ENCODE measurements around the gene SNAI1.
A peak's percentile ranks its signal among the peaks of the same experiment; 100 is the strongest.
"Not testable (repeated sequence)": the region's sequence is repeated elsewhere in the genome, so short reads cannot be mapped to it uniquely, and the experiment has no call there.

SNAI1 gene

DNA sequence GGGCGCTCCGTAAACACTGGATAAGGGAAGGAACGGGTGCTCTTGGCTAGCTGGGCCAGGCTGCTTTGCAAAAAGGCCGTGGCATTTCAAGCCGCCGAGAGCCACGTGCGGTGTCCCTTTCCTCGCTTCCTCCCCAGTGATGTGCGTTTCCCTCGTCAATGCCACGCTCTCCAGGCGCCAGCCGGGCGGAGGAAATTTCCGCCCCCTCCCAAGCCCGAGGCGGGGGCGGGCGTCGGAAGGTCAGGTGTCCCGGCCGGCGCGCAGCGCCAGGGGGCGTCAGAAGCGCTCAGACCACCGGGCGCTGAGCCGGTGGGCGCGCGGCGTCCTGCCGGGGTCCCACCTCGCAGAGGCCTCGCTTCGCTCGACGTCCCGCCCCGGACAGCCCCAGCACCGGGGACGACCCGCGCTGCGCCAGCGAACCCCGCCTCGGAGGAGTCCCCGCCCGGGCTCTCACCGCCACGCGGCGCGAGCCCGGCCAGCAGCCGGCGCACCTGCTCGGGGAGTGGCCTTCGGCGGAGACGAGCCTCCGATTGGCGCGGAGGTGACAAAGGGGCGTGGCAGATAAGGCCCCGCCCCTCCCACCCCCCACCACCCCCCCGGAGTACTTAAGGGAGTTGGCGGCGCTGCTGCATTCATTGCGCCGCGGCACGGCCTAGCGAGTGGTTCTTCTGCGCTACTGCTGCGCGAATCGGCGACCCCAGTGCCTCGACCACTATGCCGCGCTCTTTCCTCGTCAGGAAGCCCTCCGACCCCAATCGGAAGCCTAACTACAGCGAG lies at the start of gene SNAI1:
TSS of gene SNAI1 (plus strand) at position 635 of the 777 bp plus-strand sequence. CDS start at position 715, 80 bp downstream.
- no peak for FAIRE-seq
- DNase-seq (ENCODE audit: low spot score): peak; percentile 100

DNA sequence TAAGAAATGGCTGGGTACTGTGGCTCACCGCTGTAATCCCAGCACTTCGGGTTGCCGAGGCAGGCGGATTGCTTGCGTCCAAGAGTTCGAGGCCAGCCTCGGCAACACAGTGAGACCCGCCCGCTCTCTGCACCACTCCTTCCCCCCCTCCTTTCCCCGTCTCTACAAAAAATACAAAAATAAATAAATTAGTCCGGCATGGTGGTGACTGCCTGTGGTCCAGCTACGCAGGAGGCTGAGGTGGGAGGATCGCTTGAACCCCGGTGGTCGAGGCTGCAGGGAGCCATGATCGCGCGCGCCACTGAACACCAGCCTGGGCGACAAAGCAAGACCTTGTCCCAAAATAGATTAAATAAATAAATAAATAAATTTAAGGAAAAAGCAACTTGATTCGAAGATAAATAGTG lies 47.0 kb upstream of the SNAI1 start:
- DNase-seq (ENCODE audit: low spot score) (no peak), FAIRE-seq (no peak)

DNA sequence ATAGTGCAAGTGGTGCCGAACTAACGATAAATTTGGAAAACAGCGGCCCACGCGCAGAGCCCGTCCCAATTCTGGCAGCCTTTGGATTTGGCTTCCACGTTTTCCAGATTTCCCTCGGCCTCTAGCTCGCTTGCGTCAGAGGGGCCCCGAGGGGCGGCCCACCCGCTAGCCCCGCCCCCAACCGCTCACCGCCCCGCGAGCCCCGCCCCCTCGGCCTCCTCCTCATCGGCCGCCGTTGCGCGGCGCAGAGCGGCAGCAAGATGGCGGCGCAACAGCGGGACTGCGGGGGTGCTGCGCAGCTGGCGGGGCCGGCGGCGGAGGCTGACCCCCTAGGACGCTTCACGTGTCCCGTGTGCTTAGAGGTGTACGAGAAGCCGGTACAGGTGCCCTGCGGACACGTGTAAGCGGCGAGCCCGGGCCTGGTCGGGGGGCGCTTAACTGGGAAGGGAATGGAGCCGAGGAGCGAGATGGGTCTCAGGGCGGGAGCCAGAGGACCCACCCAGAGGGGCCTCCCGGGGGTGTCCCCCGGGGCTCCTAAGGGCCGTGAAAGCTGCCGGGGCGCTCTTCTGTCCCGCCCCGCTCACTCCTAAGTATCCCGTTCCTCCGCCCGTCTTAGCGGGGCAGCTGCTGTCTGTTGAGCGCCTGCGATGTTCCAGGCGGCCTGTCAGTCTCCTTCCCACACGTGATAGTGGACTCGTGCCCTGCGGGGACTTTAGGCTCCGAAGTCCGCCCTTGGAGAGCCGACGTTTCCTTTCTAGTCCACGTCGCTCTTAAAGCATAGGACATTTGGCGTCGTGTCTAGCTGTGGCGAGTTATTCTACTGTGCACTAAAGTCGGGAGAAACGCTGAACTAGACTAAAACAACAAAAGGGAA lies 46.4 kb upstream of the SNAI1 start, which contains the start of gene RNF114:
TSS of gene RNF114 (plus strand) at position 245 of the 874 bp plus-strand sequence. CDS start at position 261, 16 bp downstream.
- DNase-seq (ENCODE audit: low spot score) (peak; percentile 100), FAIRE-seq (no peak)

DNA sequence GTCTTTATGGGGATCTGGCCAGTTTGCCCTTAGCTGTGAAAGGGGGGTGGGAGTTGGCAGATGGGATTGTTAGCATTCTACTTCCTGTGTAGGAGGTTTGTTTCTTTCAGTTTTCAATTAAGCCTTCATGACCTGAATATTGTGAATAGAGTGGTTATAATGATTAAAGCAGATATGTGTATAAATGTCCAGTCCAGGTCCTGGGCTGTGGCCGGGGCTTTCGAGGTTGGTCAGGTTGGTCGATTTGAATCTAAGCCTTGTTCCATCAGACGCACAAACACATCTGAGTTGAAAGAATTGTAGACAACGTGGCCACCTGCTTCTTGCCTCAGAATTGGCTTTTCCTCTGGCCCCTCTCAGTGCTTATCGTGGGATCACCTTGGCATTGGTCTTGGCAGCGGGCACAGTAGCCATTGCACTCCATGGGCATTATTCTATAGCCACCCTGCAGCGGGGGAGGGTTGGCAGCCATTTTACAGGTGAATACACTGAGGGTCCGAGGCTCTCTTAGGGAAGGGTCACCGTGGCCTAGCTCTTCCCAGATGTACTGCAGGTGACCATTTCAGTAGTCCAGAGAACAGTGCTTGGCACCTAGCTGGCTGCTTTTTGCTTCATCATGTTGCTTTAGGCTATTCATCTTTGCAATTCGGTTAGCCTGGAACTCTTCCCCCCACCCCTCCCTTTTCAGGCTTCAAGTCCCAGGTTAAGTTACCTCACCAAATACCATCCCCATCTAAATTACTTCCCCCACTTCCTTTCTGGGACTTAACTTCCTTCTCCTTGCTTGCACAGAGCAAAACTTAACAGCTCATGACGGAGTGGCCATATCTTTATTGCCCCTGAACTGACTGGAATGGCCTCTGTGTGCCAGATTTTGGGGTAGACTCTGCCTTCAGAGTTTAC lies 45.5 kb upstream of the SNAI1 start:
- DNase-seq (ENCODE audit: low spot score) (no peak), FAIRE-seq (no peak)

DNA sequence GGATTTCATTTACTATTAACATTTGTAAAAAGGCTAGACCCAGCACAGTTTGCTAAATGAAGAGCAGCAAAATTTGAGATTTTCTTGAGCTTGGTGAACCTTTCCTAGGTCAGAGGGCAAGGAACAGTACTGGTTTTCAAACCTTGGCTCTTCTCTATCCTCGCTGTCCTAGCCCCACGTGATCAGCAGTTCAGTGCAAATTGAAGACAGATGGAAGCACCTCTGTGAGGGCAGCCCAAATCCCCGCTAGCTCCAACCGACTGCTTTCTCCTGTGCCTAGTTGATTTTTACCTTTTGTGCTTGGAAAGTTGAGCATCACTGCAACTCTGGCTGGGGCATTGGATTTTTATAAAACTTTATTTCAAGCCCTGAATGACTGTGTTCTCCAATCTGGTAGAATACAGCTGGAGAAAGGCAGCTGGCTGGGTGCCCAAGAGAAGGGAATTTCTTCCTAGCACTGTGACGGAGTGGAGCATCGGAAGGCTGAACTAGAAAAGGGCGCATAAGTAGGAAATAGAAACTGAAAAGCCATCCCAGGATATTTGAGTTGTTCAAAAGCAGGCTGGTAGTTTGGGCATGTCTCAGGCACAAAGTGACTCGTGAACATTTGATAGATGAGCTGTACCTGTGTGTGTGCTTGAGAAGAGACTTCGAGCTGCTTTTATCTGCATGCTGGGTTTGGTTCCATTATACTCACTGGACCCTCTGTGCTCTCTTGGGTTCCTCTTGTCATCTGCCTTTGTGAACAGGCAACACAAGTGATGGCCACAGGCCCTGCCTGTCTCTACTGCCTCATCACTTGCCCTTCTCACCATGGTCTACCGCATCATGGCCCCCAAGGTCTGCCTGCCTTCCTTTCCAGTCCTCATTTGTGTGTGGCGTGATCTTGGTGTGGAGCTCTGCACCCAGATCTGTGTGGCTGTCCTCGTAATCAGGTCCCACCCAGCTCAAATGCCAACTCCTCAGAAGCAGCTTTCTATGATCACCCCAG lies 44.3 kb upstream of the SNAI1 start:
- FAIRE-seq (no peak), DNase-seq (ENCODE audit: low spot score) (no peak)

DNA sequence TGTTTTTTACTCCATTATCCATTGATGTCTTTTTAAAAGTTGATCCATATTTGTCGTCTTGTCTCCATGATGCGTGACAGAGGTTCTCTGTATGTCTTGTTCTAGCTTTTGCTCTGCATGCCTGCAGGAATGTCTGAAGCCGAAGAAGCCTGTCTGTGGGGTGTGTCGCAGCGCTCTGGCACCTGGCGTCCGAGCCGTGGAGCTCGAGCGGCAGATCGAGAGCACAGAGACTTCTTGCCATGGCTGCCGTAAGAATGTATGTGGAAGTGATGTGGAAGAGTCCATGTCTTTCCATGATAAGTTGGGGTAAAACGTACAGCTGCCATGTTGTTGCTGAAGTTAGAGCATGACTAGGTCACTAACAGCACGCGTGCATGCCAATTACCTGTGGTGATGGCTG lies 41.3 kb upstream of the SNAI1 start:
- DNase-seq (ENCODE audit: low spot score): no peak
- no peak for FAIRE-seq

DNA sequence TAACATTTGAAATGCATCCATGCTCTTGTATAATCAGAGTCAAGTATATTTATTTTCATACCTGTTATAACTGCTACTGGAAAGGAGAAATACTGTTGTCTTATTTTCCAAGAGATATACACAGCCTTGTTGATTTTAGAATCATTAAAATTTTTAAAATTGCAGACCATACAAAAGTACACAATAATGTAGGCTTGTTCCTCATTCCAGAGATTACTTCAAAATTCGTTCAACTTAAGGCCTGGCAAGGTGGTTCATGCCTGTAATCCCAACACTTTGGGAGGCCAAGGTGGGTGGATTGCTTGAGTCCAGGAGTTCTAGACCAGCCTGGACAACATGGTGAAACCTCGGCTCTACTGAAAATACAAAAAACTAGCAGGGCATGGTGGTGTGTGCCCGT lies 40.5 kb upstream of the SNAI1 start:
- DNase-seq (ENCODE audit: low spot score) (no peak), FAIRE-seq (no peak)

DNA sequence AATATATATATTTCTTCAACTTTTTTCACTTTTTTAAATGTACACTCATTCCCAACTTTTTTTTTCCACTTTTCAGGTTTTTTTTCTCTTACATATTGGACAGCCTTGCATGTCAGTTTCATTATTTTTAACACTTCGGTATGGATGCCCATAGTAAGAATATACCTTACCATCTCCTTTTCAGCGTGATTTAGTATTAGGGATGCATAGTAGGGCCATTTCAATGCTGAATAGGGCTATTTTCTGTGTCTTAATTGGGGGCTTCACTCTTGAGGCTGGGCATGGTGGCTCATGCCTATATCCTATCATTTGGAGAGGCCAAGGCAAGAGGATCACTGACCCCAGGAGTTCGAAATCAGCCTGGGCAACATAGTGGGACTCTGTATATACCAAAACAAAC lies 39.8 kb upstream of the SNAI1 start:
- DNase-seq (ENCODE audit: low spot score) (no peak), FAIRE-seq (no peak)

DNA sequence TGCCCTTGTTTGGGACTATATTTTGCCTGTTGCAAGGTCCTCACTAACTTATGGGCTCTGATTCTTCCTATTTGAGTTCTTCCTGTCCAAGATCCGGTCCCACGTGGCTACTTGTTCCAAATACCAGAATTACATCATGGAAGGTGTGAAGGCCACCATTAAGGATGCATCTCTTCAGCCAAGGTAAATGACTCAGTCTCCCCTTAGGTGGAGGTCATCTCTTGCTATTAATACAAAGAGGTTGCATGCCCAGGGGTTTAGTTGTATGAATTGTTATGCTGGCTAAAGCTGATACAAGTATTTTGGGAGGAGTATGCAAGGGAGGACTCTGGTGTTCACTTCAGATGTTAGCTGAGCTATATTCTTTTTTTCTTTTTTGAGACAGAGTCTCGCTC lies 37.5 kb upstream of the SNAI1 start:
- FAIRE-seq (no peak), DNase-seq (ENCODE audit: low spot score) (no peak)

DNA sequence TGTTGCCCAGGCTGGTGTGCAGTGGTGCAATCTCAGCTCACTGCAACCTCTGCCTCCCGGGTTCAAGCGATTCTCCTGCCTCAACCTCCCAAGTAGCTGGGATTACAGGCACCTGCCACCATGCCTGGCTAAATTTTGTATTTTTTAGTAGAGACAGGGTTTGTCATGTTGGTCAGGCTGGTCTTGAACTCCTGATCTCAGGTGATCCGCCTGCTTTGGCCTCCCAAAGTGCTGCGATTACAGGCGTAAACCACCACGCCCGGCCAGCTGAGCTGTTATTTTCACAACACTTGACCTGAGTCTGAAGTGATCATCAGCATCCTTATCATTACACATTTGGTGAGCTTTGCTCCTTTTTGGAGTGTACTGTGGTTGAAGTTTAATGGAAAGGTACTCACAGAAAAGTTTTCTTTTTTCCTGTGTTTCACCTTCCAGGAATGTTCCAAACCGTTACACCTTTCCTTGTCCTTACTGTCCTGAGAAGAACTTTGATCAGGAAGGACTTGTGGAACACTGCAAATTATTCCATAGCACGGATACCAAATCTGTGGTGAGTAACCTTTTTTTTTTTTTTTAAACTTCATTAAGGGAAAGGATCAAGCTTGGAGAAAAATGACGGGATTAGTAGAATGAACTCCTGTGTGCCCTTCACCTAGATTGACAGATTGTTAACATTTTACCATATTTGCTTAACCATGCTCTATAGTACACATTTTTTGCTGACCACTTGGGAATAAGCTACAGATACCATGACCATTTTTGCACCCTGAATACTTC lies 36.9 kb upstream of the SNAI1 start:
- no peak for FAIRE-seq
- no peak for DNase-seq (ENCODE audit: low spot score)

DNA sequence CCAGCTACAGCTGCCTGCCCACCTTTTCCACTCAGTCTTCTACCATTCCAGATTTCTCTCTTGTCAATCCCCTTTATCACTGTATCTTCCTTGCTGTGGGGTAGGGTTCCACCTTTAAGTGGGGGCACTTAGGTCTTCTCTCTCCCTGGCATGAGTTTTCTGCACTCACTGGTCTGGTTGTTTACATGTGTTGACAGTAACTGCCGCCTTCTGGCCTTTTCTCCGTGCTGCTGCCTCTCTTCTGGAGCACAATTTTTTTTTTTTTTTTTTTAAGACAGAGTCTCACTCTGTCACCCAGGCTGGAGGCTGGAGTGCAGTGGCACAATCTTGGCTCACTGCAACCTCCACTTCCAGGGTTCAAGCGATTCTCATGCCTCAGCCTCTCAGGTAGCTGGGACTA lies 34.6 kb upstream of the SNAI1 start:
- no peak for FAIRE-seq

DNA sequence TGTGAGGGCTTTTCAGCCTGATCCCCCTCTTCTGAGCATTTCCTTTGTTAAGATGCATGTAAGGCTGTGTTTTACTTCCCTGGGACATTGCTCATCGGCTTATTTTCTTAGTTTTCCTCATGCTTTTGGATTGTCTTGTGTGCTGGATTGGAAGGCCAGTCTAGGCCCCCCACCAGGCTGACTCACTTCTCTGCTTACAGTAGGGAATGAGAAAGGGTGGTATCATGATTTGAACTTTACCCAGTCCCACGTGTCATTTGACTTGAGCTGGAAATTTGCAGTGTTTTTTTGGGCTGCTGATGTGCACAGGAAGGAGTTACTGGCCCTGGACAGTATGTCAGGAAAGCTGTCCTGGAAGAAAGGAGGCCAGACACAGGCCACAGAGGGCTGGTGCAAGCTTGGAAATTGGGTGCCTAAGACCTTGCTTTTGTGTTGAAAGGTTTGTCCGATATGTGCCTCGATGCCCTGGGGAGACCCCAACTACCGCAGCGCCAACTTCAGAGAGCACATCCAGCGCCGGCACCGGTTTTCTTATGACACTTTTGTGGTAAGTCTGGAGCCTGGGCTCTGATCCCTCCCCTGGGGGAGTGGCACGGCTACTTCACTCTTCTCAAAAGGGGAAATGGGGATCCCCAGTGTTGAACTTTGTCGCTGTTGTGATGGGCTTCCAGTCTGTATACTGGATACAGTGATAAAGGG lies 33.8 kb upstream of the SNAI1 start:
- no peak for FAIRE-seq
- no peak for DNase-seq (ENCODE audit: low spot score)

More for the DNA sequence above, 34.6 kb upstream of the SNAI1 start:
- no peak for DNase-seq (ENCODE audit: low spot score)

DNA sequence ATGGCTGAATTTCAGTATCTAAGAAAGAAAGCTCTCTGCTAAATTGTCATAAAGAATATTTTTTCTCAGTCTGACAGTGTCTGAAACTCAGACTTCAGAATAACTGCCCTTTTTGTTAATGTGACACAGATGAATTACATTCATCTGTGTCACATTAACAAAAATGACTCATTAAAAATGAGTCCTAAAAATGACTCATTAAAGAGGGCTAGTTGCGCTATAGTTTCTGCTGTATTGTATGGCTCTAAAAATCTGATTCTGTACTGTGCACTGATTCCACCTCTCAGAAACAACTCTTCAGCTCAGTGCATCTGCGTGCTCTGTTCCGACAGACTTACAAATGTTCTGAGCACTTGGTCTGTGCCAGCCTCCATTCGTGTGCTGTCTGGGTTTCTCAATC lies 31.6 kb upstream of the SNAI1 start:
- FAIRE-seq (no peak), DNase-seq (ENCODE audit: low spot score) (no peak)

DNA sequence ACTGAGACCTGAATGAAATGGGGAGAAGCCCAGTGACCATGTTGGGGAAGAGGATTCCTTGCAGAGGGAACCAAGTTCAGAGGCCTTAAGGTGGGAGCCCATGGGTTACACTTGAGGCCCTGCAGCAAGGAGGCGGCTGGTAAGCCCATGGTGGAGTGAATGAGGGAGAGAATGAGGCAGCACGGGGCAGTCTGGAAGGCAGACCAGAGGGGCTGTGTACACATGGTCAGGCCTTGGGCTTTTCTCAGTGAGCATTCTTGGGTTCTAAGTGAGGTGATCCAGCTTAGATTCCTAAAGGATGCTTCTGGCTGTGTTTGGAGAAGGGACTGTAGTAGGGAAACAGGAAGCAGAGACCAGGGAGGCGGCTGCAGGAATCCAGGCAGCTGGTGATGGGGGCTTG lies 27.6 kb upstream of the SNAI1 start:
- FAIRE-seq (no peak), DNase-seq (ENCODE audit: low spot score) (no peak)

DNA sequence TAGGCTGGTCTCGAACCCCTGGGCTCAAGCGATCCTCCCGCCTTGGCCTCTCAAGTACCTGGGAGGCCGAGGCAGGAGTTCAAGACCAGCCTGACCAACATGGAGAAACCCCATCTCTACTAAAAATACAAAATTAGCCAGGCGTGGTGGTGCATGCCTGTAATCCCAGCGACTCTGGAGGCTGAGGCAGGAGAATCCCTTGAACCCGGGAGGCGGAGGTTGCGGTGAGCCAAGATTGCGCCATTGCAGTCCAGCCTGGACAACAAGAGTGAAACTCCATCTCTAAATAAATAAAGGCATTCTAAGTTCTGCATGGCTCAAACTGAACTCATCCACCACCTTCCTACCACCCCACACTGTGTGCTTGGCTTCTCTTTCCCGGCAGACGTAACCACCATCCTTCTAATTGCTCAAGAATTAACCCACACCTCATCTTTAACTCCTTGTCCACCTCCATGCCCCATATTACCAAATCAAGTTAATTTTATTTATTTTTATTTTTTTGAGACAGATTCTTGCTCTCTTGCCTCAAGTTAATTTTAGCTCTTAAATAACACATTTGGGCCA lies 26.9 kb upstream of the SNAI1 start:
- DNase-seq (ENCODE audit: low spot score); FAIRE-seq: not testable (repeated sequence)

DNA sequence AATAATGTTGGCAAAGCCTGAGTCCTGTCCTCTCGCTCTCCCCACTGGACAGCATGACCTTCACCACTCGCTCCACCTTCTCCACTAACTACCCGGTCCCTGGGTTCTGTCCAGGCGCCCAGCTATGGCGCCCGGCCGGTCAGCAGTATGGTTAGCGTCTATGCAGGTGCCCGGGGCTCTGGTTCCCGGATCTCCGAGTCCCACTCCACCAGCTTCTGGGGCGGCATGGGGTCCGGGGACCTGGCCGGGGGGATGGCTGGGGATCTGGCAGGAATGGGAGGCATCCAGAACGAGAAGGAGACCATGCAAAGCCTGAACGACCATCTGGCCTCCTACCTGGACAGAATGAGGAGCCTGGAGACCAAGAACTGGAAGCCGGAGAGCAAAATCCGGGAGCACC lies 26.1 kb upstream of the SNAI1 start:
- FAIRE-seq: no peak
- DNase-seq (ENCODE audit: low spot score): no peak

DNA sequence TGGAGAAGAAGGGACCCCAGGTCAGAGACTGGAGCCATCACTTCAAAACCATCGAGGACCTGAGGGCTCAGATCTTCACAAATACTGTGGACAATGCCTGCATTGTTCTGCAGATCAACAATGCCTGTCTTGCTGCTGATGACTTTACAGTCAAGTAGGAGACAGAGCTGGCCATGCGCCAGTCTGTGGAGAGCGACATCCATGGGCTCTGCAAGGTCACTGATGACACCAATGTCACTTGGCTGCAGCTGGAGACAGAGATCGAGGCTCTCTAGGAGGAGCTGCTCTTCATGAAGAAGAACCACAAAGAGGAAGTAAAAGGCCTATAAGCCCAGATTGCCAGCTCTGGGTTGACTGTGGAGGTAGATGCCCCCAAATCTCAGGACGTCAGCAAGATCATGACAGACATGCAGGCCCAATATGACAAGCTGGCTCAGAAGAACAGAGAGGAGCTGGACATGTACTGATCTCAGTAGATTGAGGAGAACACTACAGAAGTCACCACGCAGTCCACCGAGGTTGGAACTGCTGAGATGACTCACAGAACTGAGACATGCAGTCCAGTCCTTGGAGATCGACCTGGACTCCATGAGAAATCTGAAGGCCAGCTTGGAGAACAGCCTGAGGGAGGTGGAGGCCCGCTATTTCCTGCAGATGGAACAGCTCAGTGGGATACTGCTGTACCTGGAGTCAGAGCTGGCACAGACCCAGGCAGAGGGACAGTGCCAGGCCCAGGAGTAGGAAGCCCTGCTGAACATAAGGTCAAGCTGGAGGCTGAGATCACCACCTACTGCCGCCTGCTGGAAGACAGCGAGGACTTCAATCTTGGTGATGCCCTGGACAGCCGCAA lies 25.5 kb upstream of the SNAI1 start:
- not testable (repeated sequence) for DNase-seq (ENCODE audit: low spot score); FAIRE-seq

Measured in urothelium cell line (cell line).